ENCODE data around the gene HOXC13.

DNA sequence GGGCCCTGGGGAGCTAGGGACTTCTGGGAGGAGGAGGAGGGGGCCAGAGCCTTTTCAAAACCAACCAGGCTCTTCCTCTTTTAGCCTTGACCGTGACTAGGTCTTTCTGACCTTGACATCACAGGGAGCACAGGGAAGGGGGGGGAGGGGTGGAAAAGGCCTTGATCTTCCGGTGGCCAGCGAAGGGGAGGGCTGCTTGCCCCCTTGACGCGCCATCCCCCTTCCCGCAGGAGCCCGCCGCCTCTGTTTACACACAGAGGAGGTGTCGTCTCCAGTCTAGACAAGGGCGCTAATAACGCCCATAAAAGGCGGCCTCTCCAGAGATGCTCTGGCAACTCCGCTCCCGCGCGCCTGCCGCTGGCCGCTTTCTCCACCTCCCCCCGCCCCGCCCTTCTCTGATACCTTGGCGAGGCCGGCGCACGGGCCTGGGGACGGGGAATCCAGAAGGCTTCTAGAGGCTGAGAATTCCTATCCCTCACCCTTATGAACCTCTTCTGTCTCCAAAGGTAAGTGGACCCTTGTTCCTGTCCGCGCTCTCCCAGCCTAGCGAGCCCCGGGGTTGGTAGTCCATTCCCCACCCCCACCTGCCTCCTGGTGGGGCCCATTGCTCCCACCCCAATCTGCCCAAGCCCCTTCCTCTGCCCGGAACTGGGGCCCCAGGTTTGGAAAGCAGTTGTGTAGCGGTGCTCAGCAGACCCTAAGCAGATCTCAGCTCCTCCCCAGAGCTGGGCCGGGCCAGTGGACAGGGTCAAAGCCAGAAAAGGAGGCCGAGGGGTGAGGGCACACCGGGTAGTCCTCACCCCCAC is 11.2 kb downstream of the HOXC13 start:
- no peak for TF ChIP-seq CTCF (IDR thresholded peaks at IDR 0.05)
- no peak for TF ChIP-seq NFYB (CRISPR knock-in tag; conservative IDR thresholded peaks at IDR 0.05; ENCODE audit: low read depth)
- TF ChIP-seq SP1 (CRISPR knock-in tag; conservative IDR thresholded peaks at IDR 0.05): no peak
- TF ChIP-seq, protein P1, sequence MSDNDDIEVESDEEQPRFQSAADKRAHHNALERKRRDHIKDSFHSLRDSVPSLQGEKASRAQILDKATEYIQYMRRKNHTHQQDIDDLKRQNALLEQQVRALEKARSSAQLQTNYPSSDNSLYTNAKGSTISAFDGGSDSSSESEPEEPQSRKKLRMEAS (CRISPR knock-in tag; IDR thresholded peaks at IDR 0.05): no peak
- no peak for TF ChIP-seq E2F5 (CRISPR knock-in tag; IDR thresholded peaks at IDR 0.05)
- TF ChIP-seq E2F4 (CRISPR knock-in tag; IDR thresholded peaks at IDR 0.05; ENCODE audit: borderline replicate concordance, low read depth): no peak
- TF ChIP-seq ZNF263 (CRISPR knock-in tag; IDR thresholded peaks at IDR 0.05; ENCODE audit: low read depth): no peak
- no peak for TF ChIP-seq JUN (CRISPR knock-in tag; IDR thresholded peaks at IDR 0.05)
